H1 (cell line): Measurements from ENCODE around the gene COIL. TPM values are rescaled to one million over a fixed set of nuclear protein-coding genes. Genes with fewer than 3 reads are reported as not detected.

Source experiments
- CTCF ChIA-PET: fragments of 300-600 bp; sonication (Branson Sonifier 250); formaldehyde crosslinking; loops from one replicate; lab custom pipeline; 2021; ENCODE audit not compliant: partially characterized antibody; lab: Charles Lee
- POLR2A ChIA-PET: fragments of 300-600 bp; sonication (Branson Sonifier 250); formaldehyde crosslinking; loops from one replicate; lab custom pipeline; 2021; ENCODE audit warnings: inconsistent platforms; ENCODE audit not compliant: partially characterized antibody; lab: Charles Lee
- DNase-seq, 2 experiments: peaks; one replicate each; pipeline versions ENCODE4 v3.0.0 to v3.0.0-alpha.2; 2010 to 2022; ENCODE audit warnings: low spot score in 2 of 2, low read depth in 1 of 2, mixed read lengths in 1 of 2
- FAIRE-seq: peaks from 2 replicates; lab custom pipeline; 2011; peaks lifted over from hg19 to GRCh38; lab: Jason Lieb, UNC
- H2AFZ ChIP-seq: 2 replicates; pipeline ENCODE4 v1.8.1; 2012; ENCODE audit warnings: low read length, inconsistent platforms
- H2AK5ac ChIP-seq: 2 replicates; pipeline ENCODE4 v1.6.1; 2013; ENCODE audit warnings: low read depth, low read length
- H2BK120ac ChIP-seq: replicated peaks from 2 replicates; pipeline ENCODE3; 2013; ENCODE audit warnings: low read depth, low read length, inconsistent platforms
- H2BK12ac ChIP-seq: 2 replicates; pipeline ENCODE4 v1.6.1; 2013; ENCODE audit warnings: low read depth, low read length
- H2BK15ac ChIP-seq: 2 replicates; pipeline ENCODE4 v1.6.1; 2013; ENCODE audit warnings: low read length
- H2BK20ac ChIP-seq: 2 replicates; pipeline ENCODE4 v1.6.1; 2013; ENCODE audit warnings: low read length
- H2BK5ac ChIP-seq: 2 replicates; pipeline ENCODE4 v1.6.1; 2013; ENCODE audit warnings: low read depth, low read length
- H3K14ac ChIP-seq: 2 replicates; pipeline ENCODE4 v1.6.1; 2013; ENCODE audit warnings: inconsistent platforms; ENCODE audit not compliant: insufficient read length
- H3K18ac ChIP-seq: 2 replicates; pipeline ENCODE4 v1.6.1; 2013; ENCODE audit warnings: low read length; ENCODE audit errors: extremely low read depth
- H3K23ac ChIP-seq: 2 replicates; pipeline ENCODE4 v1.6.1; 2013; ENCODE audit warnings: inconsistent platforms; ENCODE audit not compliant: insufficient read length
- H3K23me2 ChIP-seq: 2 replicates; pipeline ENCODE4 v1.6.1; 2013; ENCODE audit warnings: low read depth, low read length
- H3K27ac ChIP-seq: 2 replicates; pipeline ENCODE4 v1.6.1; 2011; ENCODE audit warnings: low read depth, low read length, inconsistent platforms
- H3K27me3 ChIP-seq, 4 experiments: replicated peaks in 1 of 4; 1 replicate in 1 of 4; 2 replicates in 3 of 4; pipeline versions ENCODE4 v1.6.1 to v1.8.1; 2011 to 2013; ENCODE audit warnings: low read length in 3 of 4, mild to moderate bottlenecking in 3 of 4, inconsistent platforms in 2 of 4, mixed read lengths in 2 of 4, moderate library complexity in 1 of 4; ENCODE audit not compliant: control insufficient read depth in 3 of 4, insufficient read depth in 3 of 4; ENCODE audit errors: extremely low read depth in 1 of 4
- H3K36me3 ChIP-seq, 4 experiments: 2 replicates each; pipeline versions ENCODE4 v1.6.1 to v1.8.1; 2011 to 2013; ENCODE audit warnings: mild to moderate bottlenecking in 4 of 4, low read length in 3 of 4, moderate library complexity in 2 of 4, control low read depth in 1 of 4, inconsistent platforms in 1 of 4; ENCODE audit not compliant: insufficient read depth in 4 of 4, control insufficient read depth in 2 of 4
- H3K4ac ChIP-seq: replicated peaks from 2 replicates; pipeline ENCODE3; 2013; ENCODE audit warnings: low read length, low read depth, mixed read lengths, inconsistent platforms; ENCODE audit not compliant: insufficient read length
- H3K4me1 ChIP-seq, 4 experiments: replicated peaks in 1 of 4; 1 replicate in 1 of 4; 2 replicates in 3 of 4; pipeline versions ENCODE4 v1.6.1 to v1.8.1; 2011 to 2013; ENCODE audit warnings: low read length in 3 of 4, inconsistent platforms in 2 of 4, mixed read lengths in 1 of 4; ENCODE audit not compliant: insufficient read depth in 4 of 4, control insufficient read depth in 3 of 4
- H3K4me2 ChIP-seq, 2 experiments: 2 replicates each; pipeline versions ENCODE4 v1.6.1 to v1.8.1; 2011 to 2013; ENCODE audit warnings: low read depth in 2 of 2, low read length in 2 of 2, control low read depth in 1 of 2, inconsistent platforms in 1 of 2, mild to moderate bottlenecking in 1 of 2; ENCODE audit not compliant: insufficient read depth in 1 of 2
- H3K4me3 ChIP-seq, 4 experiments: fragments of 200-600, 300-600 bp in 1 of 4; sonication (generic), shearing (Covaris generic), sonication (Bioruptor Twin) in 1 of 4; 2 replicates each; pipeline versions ENCODE4 v1.5.1 to v1.8.1; 2011 to 2016; ENCODE audit warnings: low read length in 4 of 4, low read depth in 3 of 4, control low read depth in 2 of 4, inconsistent platforms in 2 of 4, mild to moderate bottlenecking in 2 of 4, mixed read lengths in 1 of 4, moderate library complexity in 1 of 4; ENCODE audit not compliant: insufficient read depth in 2 of 4; ENCODE audit errors: extremely low read depth in 1 of 4
- H3K56ac ChIP-seq: replicated peaks from 2 replicates; pipeline ENCODE3; 2013; ENCODE audit warnings: low read depth, mild to moderate bottlenecking, mixed read lengths, low read length, inconsistent platforms; ENCODE audit not compliant: insufficient read length
- H3K79me1 ChIP-seq: 2 replicates; pipeline ENCODE4 v1.6.1; 2013; ENCODE audit warnings: low read depth, low read length, control low read depth
- H3K79me2 ChIP-seq, 2 experiments: 2 replicates each; pipeline versions ENCODE4 v1.6.1 to v1.8.1; 2012 to 2013; ENCODE audit warnings: low read length in 2 of 2, mild to moderate bottlenecking in 2 of 2, inconsistent platforms in 1 of 2; ENCODE audit not compliant: insufficient read depth in 2 of 2, control insufficient read depth in 1 of 2
- H3K9ac ChIP-seq, 4 experiments: replicated peaks in 1 of 4; 1 replicate in 1 of 4; 2 replicates in 3 of 4; pipeline versions ENCODE4 v1.6.1 to v1.8.1; 2011 to 2013; ENCODE audit warnings: low read depth in 3 of 4, low read length in 3 of 4, control low read depth in 2 of 4, mild to moderate bottlenecking in 2 of 4, moderate library complexity in 2 of 4, inconsistent platforms in 1 of 4; ENCODE audit errors: extremely low read depth in 1 of 4
- H3K9me3 ChIP-seq, 2 experiments: 2 replicates each; pipeline versions ENCODE4 v1.6.1 to v1.8.1; 2012 to 2013; ENCODE audit warnings: mild to moderate bottlenecking in 2 of 2, moderate library complexity in 2 of 2, control low read depth in 1 of 2, inconsistent platforms in 1 of 2, low read depth in 1 of 2, low read length in 1 of 2, mixed read lengths in 1 of 2; ENCODE audit not compliant: insufficient read depth in 2 of 2
- H4K20me1 ChIP-seq, 2 experiments: replicated peaks in 1 of 2; 2 replicates each; pipeline versions ENCODE3 to v1.8.1; 2011 to 2013; ENCODE audit warnings: inconsistent platforms in 2 of 2, low read length in 2 of 2, mild to moderate bottlenecking in 1 of 2; ENCODE audit not compliant: insufficient read depth in 2 of 2, control insufficient read depth in 1 of 2
- H4K5ac ChIP-seq: 2 replicates; pipeline ENCODE4 v1.6.1; 2013; ENCODE audit warnings: low read length, low read depth, mixed read lengths, inconsistent platforms; ENCODE audit not compliant: insufficient read length
- H4K8ac ChIP-seq: 2 replicates; pipeline ENCODE4 v1.8.0; 2013; ENCODE audit warnings: mild to moderate bottlenecking, moderate library complexity, low read length, inconsistent platforms; ENCODE audit not compliant: insufficient read depth; ENCODE audit errors: extremely low read depth
- H4K91ac ChIP-seq: replicated peaks from 2 replicates; pipeline ENCODE3; 2013; ENCODE audit warnings: low read length, mixed read lengths, inconsistent platforms; ENCODE audit not compliant: insufficient read length
- BRCA1 ChIP-seq: IDR thresholded peaks from 2 replicates; pipeline ENCODE4 v1.6.1; 2012; ENCODE audit warnings: low read depth, low read length, improper control_type of control experiment
- FOSL1 ChIP-seq: IDR thresholded peaks from 2 replicates; pipeline ENCODE4 v1.6.1; 2011; ENCODE audit warnings: mild to moderate bottlenecking, low read depth, low read length, moderate library complexity; ENCODE audit not compliant: insufficient read depth
- GTF2F1 ChIP-seq: IDR thresholded peaks from 2 replicates; pipeline ENCODE4 v1.6.1; 2012; ENCODE audit warnings: low read depth, low read length, improper control_type of control experiment, borderline replicate concordance
- RXRA ChIP-seq: IDR thresholded peaks from 2 replicates; pipeline ENCODE4 v1.6.1; 2011; ENCODE audit warnings: low read depth, mild to moderate bottlenecking, low read length, moderate library complexity; ENCODE audit not compliant: insufficient read depth
- SIX5 ChIP-seq: IDR thresholded peaks from 2 replicates; pipeline ENCODE4 v1.6.1; 2011; ENCODE audit warnings: mild to moderate bottlenecking, low read depth, low read length
- SP1 ChIP-seq: IDR thresholded peaks from 2 replicates; pipeline ENCODE4 v1.6.1; 2011; ENCODE audit warnings: low read depth, low read length
- SP2 ChIP-seq: IDR thresholded peaks from 2 replicates; pipeline ENCODE4 v1.6.1; 2012; ENCODE audit warnings: mild to moderate bottlenecking, low read length, inconsistent platforms
- SUZ12 ChIP-seq: fragments of 200-600 bp; sonication (generic); IDR thresholded peaks from 2 replicates; pipeline ENCODE4 v1.6.1; 2012; ENCODE audit warnings: mild to moderate bottlenecking, inconsistent platforms, low read length, moderate library complexity, mixed read lengths
- TAF7 ChIP-seq: optimal IDR thresholded peaks from 2 replicates; pipeline ENCODE3; 2011; ENCODE audit warnings: low read depth, mild to moderate bottlenecking, inconsistent platforms, low read length, moderate library complexity, borderline replicate concordance
- TCF12 ChIP-seq: IDR thresholded peaks from 2 replicates; pipeline ENCODE4 v1.6.1; 2011; ENCODE audit warnings: low read depth, mild to moderate bottlenecking, low read length
- WGBS, 2 experiments: shearing (Covaris generic) in 1 of 2; methylation state at CpG; one replicate each; pipeline versions ENCODE4 v1.1.6 to v1.1.7; 2013 to 2015; ENCODE audit warnings: low lambda C conversion rate in 2 of 2, mixed read lengths in 2 of 2, inconsistent platforms in 1 of 2, low coverage in 1 of 2, missing lambda C conversion rate in 1 of 2; ENCODE audit not compliant: insufficient replicate concordance in 2 of 2, insufficient coverage in 1 of 2, insufficient read length in 1 of 2; ENCODE audit errors: extremely low coverage in 1 of 2, missing lambda C conversion rate in 1 of 2; 5-methylcytosine and 5-hydroxymethylcytosine counted together
- polyA plus RNA-seq, 7 experiments: library from polyadenylated mRNA; depleted of rRNA in 3 of 7; stranded (reverse) in 5 of 7; unstranded in 2 of 7; fragments of >200 nt in 5 of 7; fragments of 200-250 nt in 2 of 7; gene quantifications; 1 replicate in 5 of 7; 2 replicates in 1 of 7; 4 replicates in 1 of 7; pipeline versions ENCODE4 v1.2.1 to v1.2.3, GENCODE V29; 2011 to 2013; ENCODE audit warnings: missing spikeins in 2 of 7, mixed read lengths in 2 of 7
- total RNA-seq: library from RNA; stranded (reverse); fragmentation: NEBNext Ultra II Directional; extraction: Animal tissue kit (Norgen Biotek cat#: 25700); gene quantifications from 2 replicates; pipeline ENCODE4 v1.2.1, GENCODE V29; 2021
- TF ChIP-seq, protein P1 (sequence below): IDR thresholded peaks from 2 replicates; pipeline ENCODE4 v1.6.1; 2012; ENCODE audit warnings: inconsistent platforms

COIL gene
- total and polyA plus RNA-seq, 2 of the 8 experiments (the other 6 are each of a cell fraction or from before 2014, with no cell fraction given) = 5.2 to 23.6 TPM

DNA sequence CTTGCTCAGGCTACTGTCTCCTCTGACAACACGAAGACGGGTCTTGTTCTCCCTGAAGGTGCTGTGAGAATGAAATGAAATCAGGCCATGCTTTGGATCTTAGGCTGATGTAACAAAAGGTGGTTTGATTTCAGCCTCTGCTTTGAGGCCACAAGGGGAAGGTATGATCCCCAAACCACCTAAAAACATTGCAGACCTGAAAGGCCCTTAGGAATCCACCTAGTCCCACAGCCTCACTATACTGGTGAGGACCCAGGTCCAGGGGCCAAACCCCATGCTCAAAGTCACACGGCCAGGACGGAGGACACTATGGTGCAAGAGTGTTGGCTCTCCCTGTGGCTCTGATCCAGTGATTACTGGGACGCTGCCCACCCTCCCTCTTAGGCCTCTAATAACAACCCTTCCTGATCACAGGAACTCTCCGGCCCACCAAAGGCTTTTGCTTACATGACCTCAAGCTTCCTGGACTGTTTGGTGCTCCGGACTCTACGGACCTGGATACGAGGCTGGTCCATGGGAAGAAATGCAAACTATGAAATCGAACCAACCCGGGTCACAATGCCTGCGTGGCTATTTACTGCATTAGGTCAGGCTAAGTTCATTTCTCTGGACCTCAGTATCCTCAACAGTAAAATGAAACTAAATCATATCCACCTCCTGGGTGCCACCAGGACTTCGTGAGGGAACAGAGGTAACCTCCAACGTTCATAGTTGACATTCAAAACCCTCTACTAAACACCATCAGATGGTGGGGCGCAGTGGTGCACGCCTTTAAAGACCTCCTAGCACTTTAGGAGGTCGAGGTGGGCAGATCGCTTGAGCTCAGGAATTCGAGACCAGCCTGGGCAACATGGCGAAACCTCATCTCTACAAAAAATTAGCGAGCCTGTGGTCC lies 48.5 kb downstream of the COIL start:
- Histone ChIP-seq H3K4me3 (peak overlapping the region in 2 of 4 experiments; percentile 49 to 70; a peak in 5 of 8 replicates), H3K27me3 (peaks cover 0 to 21% (median 17%) of the 10 kb centered on the region in 4 experiments; a peak in 6 of 7 replicates), H2BK5ac (no peak overlapping the region), H4K20me1 (peaks cover 0 to 5% of the 10 kb centered on the region in 2 experiments), H2BK20ac (no peak overlapping the region), H4K91ac (peak overlapping the region; percentile 31), H4K8ac (no peak overlapping the region), H3K23ac (no peak overlapping the region), H3K14ac (no peak overlapping the region), H3K79me2 (peaks cover 0 to 9% of the 10 kb centered on the region in 2 experiments; a peak in 1 of 4 replicates), H3K18ac (no peak overlapping the region; the same call in 1 of the 2 replicates), H3K4me1 (peaks cover 3 to 9% (median 6%) of the 10 kb centered on the region in 4 experiments; a peak in 6 of 7 replicates), H3K56ac (no peak overlapping the region), H2AFZ (no peak overlapping the region), H2BK15ac (no peak overlapping the region; the same call in 1 of the 2 replicates), H3K9ac (no peak overlapping the region), H2AK5ac (no peak overlapping the region), H3K4me2 (peak overlapping the region; percentile 80 to 97), H2BK120ac (no peak overlapping the region), H4K5ac (no peak overlapping the region), H3K27ac (no peak overlapping the region), H3K79me1 (peaks cover 6% of the 10 kb centered on the region), H3K4ac (no peak overlapping the region), H3K36me3 (peaks cover 0 to 17% (median 2%) of the 10 kb centered on the region in 4 experiments; a peak in 5 of 8 replicates), H3K23me2 (peaks cover 13% of the 10 kb centered on the region; the same call in 1 of the 2 replicates), H2BK12ac (no peak overlapping the region), H3K9me3 (no peaks in the 10 kb centered on the region)
- TF ChIP-seq SIX5 (no peak), SP1 (no peak), TAF7 (no peak), SUZ12 (no peak), GTF2F1 (no peak), TCF12 (no peak), RXRA (no peak), BRCA1 (no peak), SP2 (no peak), FOSL1 (no peak)
- TF ChIP-seq, protein P1, sequence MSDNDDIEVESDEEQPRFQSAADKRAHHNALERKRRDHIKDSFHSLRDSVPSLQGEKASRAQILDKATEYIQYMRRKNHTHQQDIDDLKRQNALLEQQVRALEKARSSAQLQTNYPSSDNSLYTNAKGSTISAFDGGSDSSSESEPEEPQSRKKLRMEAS = no peak
- no peak for DNase-seq
- WGBS, 2 experiments = 92% methylated on average over 21 of the region's 21 CpGs; no CpG with 5 or more reads in 1 of the 2 experiments
- POLR2A ChIA-PET = interaction anchor here (1.4 to 2.3 kb wide), 3 partner anchors 9 to 18 kb away, joined by 4 to 11 read pairs (median 8); no protein-coding TSS in a partner anchor
- no peak for FAIRE-seq
- CTCF ChIA-PET = interaction anchor here (0.9 to 3.1 kb wide), 4 partner anchors 13 to 27 kb away, joined by 3 to 11 read pairs (median 4); no protein-coding TSS in a partner anchor
